Activated CD4-positive, alpha-beta T cell treated with anti-CD3 and anti-CD28 coated beads, Interleukin-2, amount 50 U/mL, for 24 hours (primary cell): ENCODE measurements around the gene CSTF1.

ENCODE experiments used
- DNase-seq, 2 donors: peaks; one replicate each; pipeline ENCODE4 v3.0.0-alpha.2; 2020; ENCODE audit warnings: low read depth in 1 of 2, low spot score in 1 of 2

CSTF1 gene

DNA sequence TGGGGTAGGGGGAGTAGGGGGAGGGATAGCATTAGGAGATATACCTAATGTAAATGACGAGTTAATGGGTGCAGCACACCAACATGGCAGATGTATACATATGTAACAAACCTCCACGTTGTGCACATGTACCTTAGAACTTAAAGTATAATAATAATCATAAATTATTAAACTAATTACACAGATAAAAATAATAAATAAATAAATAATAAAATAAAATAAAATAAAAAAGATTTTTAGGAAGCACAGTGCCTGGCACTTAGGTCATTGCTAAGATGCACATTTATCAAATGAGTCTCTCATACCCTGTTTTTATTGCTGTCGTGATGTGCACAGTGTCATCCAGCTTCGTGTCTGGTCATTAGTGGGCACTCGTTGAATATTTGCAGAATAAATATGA lies 57.0 kb downstream of the CSTF1 start:
- no peak for DNase-seq

GRCh38 chr20:56451056-56451765 lies 58.8 kb downstream of the CSTF1 start:
- no peak for DNase-seq

- DNase-seq: no peak
These were observed 60.9 kb downstream of the CSTF1 start for GRCh38 chr20:56453352-56453751.

DNA sequence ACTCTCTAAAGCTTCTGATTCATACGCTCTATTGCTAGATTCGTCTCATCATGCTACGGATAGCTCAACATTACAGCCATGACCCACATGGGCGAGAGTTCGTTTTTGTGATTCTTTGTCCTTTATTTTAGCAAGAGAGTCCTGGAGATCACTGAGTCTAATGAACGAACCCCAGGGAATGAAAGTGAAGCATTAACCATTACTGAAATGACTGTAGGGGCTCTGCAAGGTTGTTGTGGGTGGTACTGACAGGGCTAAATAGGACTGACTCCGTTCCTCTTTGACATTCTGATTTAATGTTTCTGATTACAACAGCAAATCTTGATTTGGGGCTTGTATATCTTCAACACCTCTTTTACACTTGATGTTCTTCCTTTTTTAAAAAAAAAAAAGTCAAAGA lies 62.3 kb downstream of the CSTF1 start:
- no peak for DNase-seq
